GM18520 (cell line): Measurements from ENCODE around the gene GLA.
A peak's percentile ranks its signal among the peaks of the same experiment; 100 is the strongest.

Source experiments
- ATAC-seq: cut with Tn5 transposase; IDR thresholded peaks from one replicate; pipeline ENCODE4 v1.9.1; 2021; ENCODE audit not compliant: unreplicated experiment

Gene GLA

DNA sequence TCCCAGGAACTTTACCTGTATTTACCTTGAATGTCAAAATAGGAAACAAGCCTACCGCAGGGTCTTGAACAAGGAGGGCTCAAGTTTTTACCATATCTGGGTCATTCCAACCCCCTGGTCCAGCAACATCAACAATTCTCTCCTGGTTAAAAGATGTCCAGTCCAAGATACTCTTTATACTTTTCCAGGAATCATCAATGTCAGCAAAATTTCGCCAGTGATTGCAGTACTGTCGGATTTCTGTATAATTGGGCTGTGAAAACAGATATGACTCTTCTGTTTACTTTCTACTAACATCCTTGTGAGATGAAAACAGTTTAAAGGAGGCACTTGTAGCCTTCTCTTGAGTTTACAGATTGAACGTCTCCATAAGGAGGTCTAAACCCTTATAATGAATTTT lies 9.0 kb downstream of the GLA start:
- no peak for ATAC-seq

DNA sequence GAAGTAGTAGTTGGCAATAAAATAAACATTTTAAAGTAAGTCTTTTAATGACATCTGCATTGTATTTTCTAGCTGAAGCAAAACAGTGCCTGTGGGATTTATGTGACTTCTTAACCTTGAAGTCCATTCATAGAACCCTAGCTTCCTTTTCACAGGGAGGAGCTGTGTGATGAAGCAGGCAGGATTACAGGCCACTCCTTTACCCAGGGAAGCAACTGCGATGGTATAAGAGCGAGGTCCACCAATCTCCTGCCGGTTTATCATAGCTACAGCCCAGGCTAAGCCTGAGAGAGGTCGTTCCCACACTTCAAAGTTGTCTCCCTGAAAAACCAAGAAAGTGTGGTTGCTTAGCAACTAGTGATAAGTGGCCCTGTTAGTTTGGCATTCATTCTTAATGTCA lies 9.9 kb downstream of the GLA start:
- ATAC-seq, result no peak

DNA sequence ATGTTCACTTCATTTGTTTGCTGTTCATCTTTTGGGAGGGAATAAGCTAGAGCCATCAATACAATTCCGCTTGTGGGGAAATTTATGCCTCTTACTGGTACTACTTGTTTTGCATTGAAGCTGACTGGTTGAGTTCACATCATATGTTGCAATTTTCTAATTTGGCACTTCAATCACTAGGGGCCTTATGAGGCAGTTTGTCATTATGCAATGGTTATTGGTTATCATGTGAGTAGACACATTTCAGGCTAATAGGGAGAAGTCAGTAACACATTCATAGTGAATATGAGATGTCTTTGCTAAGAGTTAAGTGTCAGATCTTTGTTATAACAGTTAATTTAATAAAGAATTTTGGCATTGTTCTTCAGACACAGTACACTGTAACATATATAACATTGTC lies 11.9 kb downstream of the GLA start:
- no peak for ATAC-seq

DNA sequence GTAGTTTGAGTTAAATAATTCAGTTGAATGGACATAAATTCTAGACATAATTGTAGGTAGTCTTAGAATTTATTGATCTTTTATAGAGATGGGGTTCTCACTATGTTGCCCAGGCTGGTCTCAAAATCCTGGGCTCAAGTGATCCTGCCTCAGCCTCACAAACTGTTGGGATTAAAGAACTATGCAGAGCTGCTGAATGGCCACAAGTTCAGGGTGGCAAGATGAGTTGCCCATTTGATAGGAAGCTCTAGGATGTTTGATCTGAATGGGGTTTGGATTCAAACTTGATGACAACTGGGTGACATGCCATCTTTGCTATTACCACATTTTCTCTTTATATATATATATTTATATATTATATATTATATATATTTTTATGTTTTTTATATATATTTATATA lies 13.4 kb downstream of the GLA start:
- ATAC-seq, result no peak

- ATAC-seq, result no peak
Observed at GRCh38 chrX:101393530-101394305, 14.0 kb downstream of the GLA start.

GRCh38 chrX:101391831-101392230 lies 15.9 kb downstream of the GLA start:
- ATAC-seq, result no peak

GRCh38 chrX:101390664-101391525 lies 16.8 kb downstream of the GLA start, which contains the start of gene RPL36A:
RPL36A (plus strand) TSS chrX:101391011; CDS start chrX:101391044, 33 bp downstream.
- ATAC-seq, result peak; percentile 85

- ATAC-seq, result no peak
Observed at GRCh38 chrX:101388604-101389003, 19.1 kb downstream of the GLA start.

GRCh38 chrX:101386542-101386885 lies 21.2 kb downstream of the GLA start:
- ATAC-seq, result no peak

- ATAC-seq, result peak; percentile 41
Observed at GRCh38 chrX:101385795-101386541, 21.8 kb downstream of the GLA start, which contains the start of gene BTK. BTK (minus strand) TSS chrX:101386191; CDS start chrX:101375284, 10,907 bp downstream.

DNA sequence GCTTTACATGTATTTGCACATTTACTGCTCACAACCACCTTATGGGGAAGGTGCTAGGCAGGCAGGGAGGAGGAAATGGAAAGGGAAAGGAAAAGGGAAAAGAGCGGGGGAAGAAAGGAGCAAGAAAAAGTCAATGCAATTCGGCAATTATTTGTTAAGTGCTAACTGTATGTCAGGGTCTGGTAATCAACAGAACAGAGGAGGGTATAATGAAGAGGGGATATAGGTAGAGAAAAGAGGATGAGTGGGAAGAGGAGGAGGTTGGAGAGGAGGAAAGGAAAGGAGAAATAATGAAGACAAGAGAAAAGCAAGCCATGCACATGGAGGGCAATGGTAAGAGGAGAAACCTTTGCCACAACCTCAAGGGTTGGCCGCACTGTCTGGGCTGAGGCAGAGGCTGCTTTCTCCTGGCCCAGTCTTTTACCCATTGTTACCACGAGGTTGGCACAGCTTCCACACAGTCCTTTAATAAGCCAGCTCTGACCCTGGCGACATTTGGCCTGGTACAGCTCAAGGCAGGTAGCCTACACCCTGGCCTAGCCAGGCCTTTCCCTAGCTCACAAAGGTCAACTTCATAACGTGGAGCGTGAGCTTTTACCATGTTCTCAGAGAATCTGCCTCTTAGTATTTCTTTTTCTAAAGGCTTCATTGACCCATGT lies 22.6 kb downstream of the GLA start:
- ATAC-seq, result no peak

GRCh38 chrX:101383679-101384205 lies 24.0 kb downstream of the GLA start:
- ATAC-seq, result peak; percentile 68

GRCh38 chrX:101377547-101377946 lies 30.2 kb downstream of the GLA start:
- no peak for ATAC-seq

GRCh38 chrX:101370888-101371504 lies 36.7 kb downstream of the GLA start:
- peak; percentile 41 for ATAC-seq

- ATAC-seq, result no peak
Observed at GRCh38 chrX:101369687-101370086, 38.0 kb downstream of the GLA start.

- no peak for ATAC-seq
Observed at GRCh38 chrX:101368800-101369199, 38.9 kb downstream of the GLA start.

DNA sequence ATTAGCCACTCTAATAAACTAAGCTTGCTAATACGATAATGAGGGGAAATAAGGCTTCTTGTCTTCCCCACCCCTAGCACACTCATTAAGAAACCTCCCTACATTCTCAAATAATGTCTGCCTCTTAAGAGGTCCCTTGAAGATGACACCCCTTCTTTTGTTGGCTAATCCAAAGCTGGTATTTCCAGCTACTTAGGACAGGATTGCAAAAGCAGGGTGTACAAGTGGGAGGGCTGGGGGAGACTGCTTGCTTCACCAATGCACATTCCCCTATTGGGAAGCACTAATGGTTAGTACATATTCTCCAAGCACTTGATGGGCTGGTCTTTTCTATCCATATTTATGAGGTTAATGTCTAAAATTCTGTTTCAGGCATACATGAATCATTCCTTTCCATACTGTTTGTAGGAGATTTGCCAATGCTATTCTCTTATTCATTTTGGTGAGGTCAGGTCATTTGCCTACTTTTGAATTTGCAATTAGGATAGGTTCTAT lies 42.4 kb downstream of the GLA start:
- no peak for ATAC-seq

DNA sequence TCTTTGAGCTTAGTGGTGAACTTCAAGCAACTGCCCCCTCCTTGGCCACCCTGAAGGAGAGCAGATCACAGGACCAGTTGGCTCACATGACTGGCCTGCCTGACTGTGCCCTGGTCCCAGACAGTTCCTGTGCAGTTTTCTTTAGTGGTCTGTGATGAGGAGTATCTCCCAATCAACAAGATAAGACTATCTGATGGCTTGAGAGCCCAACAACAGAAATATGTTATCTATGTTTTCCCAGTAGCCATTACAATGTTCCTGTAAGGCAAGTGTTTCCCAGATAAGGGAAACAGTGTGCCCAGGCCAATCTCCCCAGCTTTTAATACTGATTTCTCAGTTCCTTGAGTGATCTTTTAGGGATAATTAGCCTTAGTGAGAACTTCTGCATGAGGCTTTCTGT lies 45.0 kb downstream of the GLA start:
- ATAC-seq, result no peak

- ATAC-seq, result no peak
Observed at GRCh38 chrX:101362116-101362515, 45.6 kb downstream of the GLA start.

GRCh38 chrX:101360390-101360789 lies 47.3 kb downstream of the GLA start:
- no peak for ATAC-seq
